SU-DHL-6 (cell line): ENCODE measurements around the gene CST8.

ENCODE experiments used
- H2AFZ ChIP-seq: fragments of 200-600 bp; sonication (generic); 2 replicates; pipeline ENCODE4 v1.6.1; 2014; ENCODE audit warnings: low read depth, mild to moderate bottlenecking, moderate library complexity, mixed read lengths, antibody characterized with exemption, low read length; ENCODE audit not compliant: severe bottlenecking
- H3F3A ChIP-seq: fragments of 200-600 bp; shearing (Covaris generic); 2 replicates; pipeline ENCODE4 v1.6.0; 2016; ENCODE audit warnings: antibody characterized with exemption, mild to moderate bottlenecking; ENCODE audit not compliant: insufficient read depth
- H3K27ac ChIP-seq: fragments of 200-600 bp; sonication (generic); 2 replicates; pipeline ENCODE4 v1.5.1; 2016; ENCODE audit warnings: low read depth, mild to moderate bottlenecking, low read length, moderate library complexity, mixed read lengths
- H3K27me3 ChIP-seq: fragments of 200-600 bp; sonication (generic), shearing (Covaris generic); 2 replicates; pipeline ENCODE4 v1.6.0; 2014; ENCODE audit warnings: mild to moderate bottlenecking, low read length
- H3K36me3 ChIP-seq: fragments of 200-600 bp; sonication (generic); 2 replicates; pipeline ENCODE4 v1.6.1; 2014; ENCODE audit warnings: mild to moderate bottlenecking, low read length, mixed read lengths
- H3K4me2 ChIP-seq: fragments of 300-600, 200-600 bp; shearing (Covaris generic), sonication (generic); 2 replicates; pipeline ENCODE4 v1.6.0; 2014; ENCODE audit warnings: low read length, low read depth, mild to moderate bottlenecking; ENCODE audit not compliant: poor library complexity, severe bottlenecking
- H3K4me3 ChIP-seq: fragments of 200-600 bp; sonication (generic); 2 replicates; pipeline ENCODE4 v1.5.1; 2014; ENCODE audit warnings: antibody characterized with exemption, low read length, mild to moderate bottlenecking, mixed read lengths; ENCODE audit not compliant: insufficient read depth, poor library complexity, severe bottlenecking
- H3K79me2 ChIP-seq: fragments of 200-600 bp; sonication (generic); 2 replicates; pipeline ENCODE4 v1.6.1; 2014; ENCODE audit warnings: mild to moderate bottlenecking, low read length, moderate library complexity; ENCODE audit not compliant: insufficient read depth
- H3K9ac ChIP-seq: fragments of 200-600 bp; sonication (generic); 2 replicates; pipeline ENCODE4 v1.7.0; 2014; ENCODE audit warnings: mild to moderate bottlenecking, low read length
- H3K9me2 ChIP-seq: fragments of 200-600 bp; sonication (generic); replicated peaks from 2 replicates; pipeline ENCODE4 v1.6.1; 2014; ENCODE audit warnings: low read length; ENCODE audit not compliant: insufficient read depth
- H3K9me3 ChIP-seq: fragments of 200-600 bp; sonication (generic); 2 replicates; pipeline ENCODE4 v1.6.1; 2014; ENCODE audit warnings: low read length, mixed read lengths; ENCODE audit not compliant: insufficient read depth
- H4K20me1 ChIP-seq: fragments of 200-600 bp; sonication (generic); 2 replicates; pipeline ENCODE4 v1.6.1; 2014; ENCODE audit warnings: low read depth, mild to moderate bottlenecking, antibody characterized with exemption, low read length, moderate library complexity, mixed read lengths
- EZH2phosphoT487 ChIP-seq: fragments of 200-600 bp; sonication (generic), shearing (Covaris generic); conservative IDR thresholded peaks from 2 replicates; pipeline ENCODE4 v1.6.1; 2018; ENCODE audit warnings: mild to moderate bottlenecking, antibody characterized with exemption, low read length, moderate library complexity, mixed read lengths
- TF ChIP-seq, protein P1 (sequence below): fragments of 200-600 bp; sonication (generic); IDR thresholded peaks from one replicate; pipeline ENCODE4 v1.5.1; 2017; ENCODE audit warnings: antibody characterized with exemption, mild to moderate bottlenecking, low read length, moderate library complexity; ENCODE audit not compliant: insufficient read depth, poor library complexity, severe bottlenecking

Gene CST8

GRCh38 chr20:23444859-23445258 is 46.1 kb upstream of the CST8 start:
- Histone ChIP-seq H3K36me3 (no peaks in the 10 kb centered on the region), H4K20me1 (no peaks in the 10 kb centered on the region), H3K4me3 (no peak overlapping the region), H3K9me3 (no peaks in the 10 kb centered on the region), H3K27me3 (no peaks in the 10 kb centered on the region), H3K79me2 (no peaks in the 10 kb centered on the region), H3F3A (no peaks in the 10 kb centered on the region), H3K9ac (no peak overlapping the region), H3K9me2 (no peaks in the 10 kb centered on the region), H3K27ac (no peak overlapping the region), H3K4me2 (no peak overlapping the region), H2AFZ (no peak overlapping the region)
- TF ChIP-seq, protein P1, sequence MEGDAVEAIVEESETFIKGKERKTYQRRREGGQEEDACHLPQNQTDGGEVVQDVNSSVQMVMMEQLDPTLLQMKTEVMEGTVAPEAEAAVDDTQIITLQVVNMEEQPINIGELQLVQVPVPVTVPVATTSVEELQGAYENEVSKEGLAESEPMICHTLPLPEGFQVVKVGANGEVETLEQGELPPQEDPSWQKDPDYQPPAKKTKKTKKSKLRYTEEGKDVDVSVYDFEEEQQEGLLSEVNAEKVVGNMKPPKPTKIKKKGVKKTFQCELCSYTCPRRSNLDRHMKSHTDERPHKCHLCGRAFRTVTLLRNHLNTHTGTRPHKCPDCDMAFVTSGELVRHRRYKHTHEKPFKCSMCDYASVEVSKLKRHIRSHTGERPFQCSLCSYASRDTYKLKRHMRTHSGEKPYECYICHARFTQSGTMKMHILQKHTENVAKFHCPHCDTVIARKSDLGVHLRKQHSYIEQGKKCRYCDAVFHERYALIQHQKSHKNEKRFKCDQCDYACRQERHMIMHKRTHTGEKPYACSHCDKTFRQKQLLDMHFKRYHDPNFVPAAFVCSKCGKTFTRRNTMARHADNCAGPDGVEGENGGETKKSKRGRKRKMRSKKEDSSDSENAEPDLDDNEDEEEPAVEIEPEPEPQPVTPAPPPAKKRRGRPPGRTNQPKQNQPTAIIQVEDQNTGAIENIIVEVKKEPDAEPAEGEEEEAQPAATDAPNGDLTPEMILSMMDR: no peak
- no peak for TF ChIP-seq EZH2phosphoT487

DNA sequence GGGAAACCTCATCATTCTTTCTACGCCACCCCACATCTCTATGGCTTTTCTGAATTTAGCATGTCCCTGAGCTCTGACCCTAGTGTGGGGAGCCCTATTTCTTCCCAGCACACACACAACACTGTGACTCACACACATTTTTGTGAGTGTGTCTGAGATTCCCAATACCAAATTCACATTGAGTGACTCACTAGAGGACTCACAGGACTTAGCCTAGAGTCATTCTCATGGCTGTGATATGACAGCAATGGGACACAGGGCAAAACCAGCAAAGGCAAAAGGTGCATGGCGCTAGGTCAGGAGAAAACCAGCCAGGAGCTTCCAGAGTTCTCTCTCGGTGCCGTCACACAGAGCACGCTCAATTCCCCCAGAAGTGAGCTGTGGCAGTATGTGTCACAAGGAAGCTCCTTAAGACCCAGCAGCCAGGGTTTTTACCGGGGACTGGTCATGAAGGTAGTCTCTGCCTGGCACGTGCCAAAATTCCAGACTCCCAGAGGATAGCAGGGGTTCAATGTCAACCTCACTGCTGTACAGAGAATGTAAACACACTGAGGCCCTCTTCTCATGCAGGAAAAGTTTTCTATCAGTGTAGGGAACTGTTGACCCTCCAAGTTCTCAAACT is 45.2 kb upstream of the CST8 start:
- no peaks in the 10 kb centered on the region for H3F3A ChIP-seq
- no peak overlapping the region for H3K4me3 ChIP-seq
- no peak overlapping the region for H2AFZ ChIP-seq

DNA sequence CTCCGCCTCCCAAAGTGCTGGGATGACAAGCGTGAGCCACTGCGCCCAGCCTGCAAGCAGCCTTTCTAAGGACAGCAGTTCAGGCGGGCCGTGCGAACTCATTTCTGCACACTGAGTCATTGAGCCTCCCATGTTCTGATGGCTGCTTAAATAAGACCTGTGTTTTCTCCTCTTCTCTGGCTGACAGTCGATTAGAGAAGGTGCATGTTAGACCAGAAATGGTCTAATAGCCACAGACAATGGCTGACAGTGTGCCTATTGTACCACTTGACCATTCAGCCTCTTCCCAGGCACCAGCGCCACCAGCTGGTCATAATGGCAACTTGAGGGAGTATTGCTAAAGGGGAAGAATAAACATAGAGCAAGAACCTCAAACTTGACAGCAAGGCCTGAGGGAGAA is 44.4 kb upstream of the CST8 start:
- H3K36me3 ChIP-seq: no peaks in the 10 kb centered on the region
- H3F3A ChIP-seq: no peaks in the 10 kb centered on the region
- H3K79me2 ChIP-seq: no peaks in the 10 kb centered on the region
- no peak overlapping the region for H3K9ac ChIP-seq
- H3K4me2 ChIP-seq: no peak overlapping the region
- H3K27ac ChIP-seq: no peak overlapping the region
- no peak overlapping the region for H2AFZ ChIP-seq
- H4K20me1 ChIP-seq: no peaks in the 10 kb centered on the region
- H3K4me3 ChIP-seq: no peak overlapping the region
- H3K27me3 ChIP-seq: no peaks in the 10 kb centered on the region
- TF ChIP-seq EZH2phosphoT487: no peak
- TF ChIP-seq, protein P1: peak; percentile 35
- H3K9me3 ChIP-seq: no peaks in the 10 kb centered on the region
- no peaks in the 10 kb centered on the region for H3K9me2 ChIP-seq

More for the DNA sequence above, 45.2 kb upstream of the CST8 start:
- Histone ChIP-seq H3K9ac (no peak overlapping the region), H3K36me3 (no peaks in the 10 kb centered on the region), H3K27ac (no peak overlapping the region), H3K27me3 (no peaks in the 10 kb centered on the region), H3K9me2 (no peaks in the 10 kb centered on the region), H3K4me2 (no peak overlapping the region), H3K9me3 (no peaks in the 10 kb centered on the region), H4K20me1 (no peaks in the 10 kb centered on the region), H3K79me2 (no peaks in the 10 kb centered on the region)
- no peak for TF ChIP-seq EZH2phosphoT487
- TF ChIP-seq, protein P1: no peak
